HepG2 (cell line): ENCODE data around the gene MTMR4. TPM values are rescaled to one million over a fixed set of nuclear protein-coding genes. Genes with fewer than 3 reads are reported as not detected.

ENCODE experiments used
- AGO2 ChIP-seq: fragments of 200-400 bp; formaldehyde crosslinking; optimal IDR thresholded peaks from 2 replicates; pipeline ENCODE3; 2017; ENCODE audit warnings: mild to moderate bottlenecking, low read depth, low read length, moderate library complexity
- ATM ChIP-seq: fragments of 450-650 bp; IDR thresholded peaks from 2 replicates; pipeline ENCODE4 v1.7.1; 2017; ENCODE audit warnings: mild to moderate bottlenecking, borderline replicate concordance
- CAMTA2 ChIP-seq: sonication (generic); formaldehyde crosslinking; IDR thresholded peaks from 2 replicates; pipeline ENCODE4 v1.4.0; 2020; ENCODE audit warnings: mild to moderate bottlenecking, missing genetic modification reagents, borderline replicate concordance
- ERF ChIP-seq: IDR thresholded peaks from 2 replicates; pipeline ENCODE4 v1.6.1; 2018; ENCODE audit warnings: missing biosample characterization, missing genetic modification reagents
- ETV5 ChIP-seq: IDR thresholded peaks from 2 replicates; pipeline ENCODE4 v1.6.1; 2018; ENCODE audit warnings: missing biosample characterization, missing genetic modification reagents, inconsistent platforms, borderline replicate concordance
- HMGXB4 ChIP-seq, 2 experiments: sonication (generic) in 1 of 2; formaldehyde crosslinking in 1 of 2; IDR thresholded peaks; 2 replicates each; pipeline versions ENCODE4 v1.4.0 to v1.6.1; 2018 to 2020; ENCODE audit warnings: missing genetic modification reagents in 2 of 2, borderline replicate concordance in 1 of 2, low read depth in 1 of 2, mild to moderate bottlenecking in 1 of 2, missing biosample characterization in 1 of 2
- IKZF5 ChIP-seq: IDR thresholded peaks from 2 replicates; pipeline ENCODE4 v1.6.1; 2018; ENCODE audit warnings: missing genetic modification reagents, mild to moderate bottlenecking, missing compliant biosample characterization
- POGK ChIP-seq: sonication (generic); formaldehyde crosslinking; conservative IDR thresholded peaks from 2 replicates; pipeline ENCODE4 v1.8.0; 2022; ENCODE audit warnings: mild to moderate bottlenecking, moderate library complexity, missing genetic modification reagents
- PRDM10 ChIP-seq: sonication (generic); formaldehyde crosslinking; IDR thresholded peaks from 2 replicates; pipeline ENCODE4 v1.4.0; 2020; ENCODE audit warnings: low read depth, missing genetic modification reagents
- RBM39 ChIP-seq: fragments of 200-400 bp; formaldehyde crosslinking; IDR thresholded peaks from one replicate; pipeline ENCODE4 v1.6.1; 2018; ENCODE audit warnings: antibody characterized with exemption, mild to moderate bottlenecking, low read depth, low read length; ENCODE audit not compliant: poor library complexity, severe bottlenecking
- SALL2 ChIP-seq: sonication (generic); formaldehyde crosslinking; IDR thresholded peaks from 2 replicates; pipeline ENCODE4 v1.8.1; 2023; ENCODE audit warnings: mild to moderate bottlenecking, missing genetic modification reagents, inconsistent platforms
- USF2 ChIP-seq, 2 experiments: sonication (generic) in 1 of 2; formaldehyde crosslinking in 1 of 2; IDR thresholded peaks; 2 replicates each; pipeline versions ENCODE4 v1.5.1 to v1.6.1; 2011 to 2020; ENCODE audit warnings: borderline replicate concordance in 1 of 2, low read depth in 1 of 2, low read length in 1 of 2, mild to moderate bottlenecking in 1 of 2, missing genetic modification reagents in 1 of 2, moderate library complexity in 1 of 2
- ZIK1 ChIP-seq: sonication (generic); formaldehyde crosslinking; IDR thresholded peaks from 2 replicates; pipeline ENCODE4 v1.5.0; 2020; ENCODE audit warnings: mild to moderate bottlenecking, low read depth, missing genetic modification reagents, borderline replicate concordance
- ZNF337 ChIP-seq: sonication (generic); formaldehyde crosslinking; IDR thresholded peaks from 2 replicates; pipeline ENCODE4 v1.5.1; 2020; ENCODE audit warnings: missing genetic modification reagents, low read depth, mild to moderate bottlenecking, borderline replicate concordance
- ZNF550 ChIP-seq: sonication (generic); formaldehyde crosslinking; IDR thresholded peaks from 2 replicates; pipeline ENCODE4 v1.4.0; 2020; ENCODE audit warnings: mild to moderate bottlenecking, missing genetic modification reagents, borderline replicate concordance
- polyA plus RNA-seq, 8 experiments: library from polyadenylated mRNA; depleted of rRNA in 3 of 8; stranded (reverse) in 7 of 8; unstranded in 1 of 8; fragments of >200 nt; fragmentation: Illumina TruSeq in 4 of 8; extraction: Trizol in 4 of 8; gene quantifications; 2 replicates each; pipeline versions ENCODE4 v1.2.1 to v1.2.3, GENCODE V29; 2011 to 2016; ENCODE audit warnings: low read depth in 4 of 8, missing spikeins in 1 of 8, mixed read lengths in 1 of 8; ENCODE audit not compliant: insufficient read depth in 1 of 8
- total RNA-seq, 5 experiments: library from RNA; depleted of rRNA; stranded (reverse); fragments of >200 nt; fragmentation: Illumina TruSeq; extraction: Trizol; gene quantifications; 2 replicates each; pipeline ENCODE4 v1.2.3, GENCODE V29; 2016; ENCODE audit warnings: low read depth in 1 of 5

The MTMR4 gene
- total and polyA plus RNA-seq, 2 of the 13 experiments (the other 11 are each of a cell fraction or from before 2014, with no cell fraction given): 62.5 to 65.1 TPM

- TF ChIP-seq ATM: no peak
- no peak for TF ChIP-seq ZNF337
- no peak for TF ChIP-seq ZIK1
- TF ChIP-seq HMGXB4 (CRISPR knock-in tag; IDR thresholded peaks at IDR 0.05; ENCODE audit: borderline replicate concordance in 1 of 2, low read depth in 1 of 2): peak; percentile 37 to 57; a peak in 1 of 4 replicates
- TF ChIP-seq SALL2 (CRISPR knock-in tag): no peak
- TF ChIP-seq PRDM10: peak; percentile 96
- TF ChIP-seq POGK (CRISPR knock-in tag): no peak
- peak; percentile 79 for TF ChIP-seq AGO2
- TF ChIP-seq RBM39: no peak
- peak; percentile 28; the same call in 1 of the 2 replicates for TF ChIP-seq ETV5 (CRISPR knock-in tag)
- no peak for TF ChIP-seq ZNF550 (CRISPR knock-in tag)
- no peak for TF ChIP-seq USF2 (IDR thresholded peaks at IDR 0.05; ENCODE audit: low read depth, low read length)
- no peak for TF ChIP-seq USF2 (CRISPR knock-in tag; IDR thresholded peaks at IDR 0.05; ENCODE audit: borderline replicate concordance)
- no peak for TF ChIP-seq IKZF5 (CRISPR knock-in tag)
- TF ChIP-seq ERF (CRISPR knock-in tag): 0 out of 2 replicates have a peak, but pooled peaks have one; percentile 53
- TF ChIP-seq CAMTA2 (CRISPR knock-in tag): no peak
Observed at GRCh38 chr17:58513965-58514769, at the start of gene MTMR4 (continued).
